ENCODE results near the gene GNG12. TPM values are rescaled to one million over a fixed set of nuclear protein-coding genes. Genes with fewer than 3 reads are reported as not detected.
A peak's percentile ranks its signal among the peaks of the same experiment; 100 is the strongest.

GNG12 gene
- total RNA-seq, 1 experiment from 2014 or later, result 4.7 TPM

- in situ Hi-C loops (cut with HindIII; ENCODE audit: low sequenced_read_pairs), result no loop called here
- no peak for DNase-seq (ENCODE audit: low spot score)
These were observed 68.6 kb downstream of the GNG12 start for GRCh38 chr1:67764633-67765032.

- no peak for DNase-seq (ENCODE audit: low spot score)
- in situ Hi-C loops (cut with HindIII; ENCODE audit: low sequenced_read_pairs), result no loop called here
These were observed 71.5 kb downstream of the GNG12 start for GRCh38 chr1:67761730-67762129.

GRCh38 chr1:67761091-67761490, 72.2 kb downstream of the GNG12 start:
- no peak for DNase-seq (ENCODE audit: low spot score)
- in situ Hi-C loops (cut with HindIII; ENCODE audit: low sequenced_read_pairs), result no loop called here

- peak; percentile 58 for DNase-seq (ENCODE audit: low spot score)
- in situ Hi-C loops (cut with HindIII; ENCODE audit: low sequenced_read_pairs), result no loop called here
These were observed 73.0 kb downstream of the GNG12 start for GRCh38 chr1:67760030-67760821.

GRCh38 chr1:67759692-67760029, 73.6 kb downstream of the GNG12 start:
- in situ Hi-C loops (cut with HindIII; ENCODE audit: low sequenced_read_pairs), result no loop called here
- DNase-seq (ENCODE audit: low spot score), result no peak

- no peak for DNase-seq (ENCODE audit: low spot score)
- in situ Hi-C loops (cut with HindIII; ENCODE audit: low sequenced_read_pairs), result no loop called here
These were observed 74.2 kb downstream of the GNG12 start for GRCh38 chr1:67759066-67759465.

- no peak for DNase-seq (ENCODE audit: low spot score)
- in situ Hi-C loops (cut with HindIII; ENCODE audit: low sequenced_read_pairs), result no loop called here
These were observed 77.6 kb downstream of the GNG12 start for GRCh38 chr1:67755619-67756018.

GRCh38 chr1:67755160-67755559, 78.1 kb downstream of the GNG12 start:
- no peak for DNase-seq (ENCODE audit: low spot score)
- in situ Hi-C loops (cut with HindIII; ENCODE audit: low sequenced_read_pairs), result no loop called here

GRCh38 chr1:67754526-67754920, 78.7 kb downstream of the GNG12 start:
- in situ Hi-C loops (cut with HindIII; ENCODE audit: low sequenced_read_pairs), result no loop called here
- DNase-seq (ENCODE audit: low spot score), result no peak

- DNase-seq (ENCODE audit: low spot score), result no peak
- in situ Hi-C loops (cut with HindIII; ENCODE audit: low sequenced_read_pairs), result no loop called here
These were observed 79.3 kb downstream of the GNG12 start for GRCh38 chr1:67753776-67754525.

- in situ Hi-C loops (cut with HindIII; ENCODE audit: low sequenced_read_pairs), result no loop called here
- DNase-seq (ENCODE audit: low spot score), result no peak
These were observed 81.0 kb downstream of the GNG12 start for GRCh38 chr1:67752306-67752705.

- no peak for DNase-seq (ENCODE audit: low spot score)
- in situ Hi-C loops (cut with HindIII; ENCODE audit: low sequenced_read_pairs), result no loop called here
These were observed 82.6 kb downstream of the GNG12 start for GRCh38 chr1:67750691-67751054.

GRCh38 chr1:67749844-67750690, 83.2 kb downstream of the GNG12 start:
- no peak for DNase-seq (ENCODE audit: low spot score)
- in situ Hi-C loops (cut with HindIII; ENCODE audit: low sequenced_read_pairs), result no loop called here

- no peak for DNase-seq (ENCODE audit: low spot score)
- in situ Hi-C loops (cut with HindIII; ENCODE audit: low sequenced_read_pairs), result no loop called here
These were observed 83.9 kb downstream of the GNG12 start for GRCh38 chr1:67749263-67749843.

- DNase-seq (ENCODE audit: low spot score), result no peak
- in situ Hi-C loops (cut with HindIII; ENCODE audit: low sequenced_read_pairs), result no loop called here
These were observed 84.6 kb downstream of the GNG12 start for GRCh38 chr1:67748630-67749029.

- in situ Hi-C loops (cut with HindIII; ENCODE audit: low sequenced_read_pairs), result no loop called here
- DNase-seq (ENCODE audit: low spot score), result no peak
These were observed 85.4 kb downstream of the GNG12 start for GRCh38 chr1:67747671-67748546.

GRCh38 chr1:67745875-67746698, 87.2 kb downstream of the GNG12 start:
- in situ Hi-C loops (cut with HindIII; ENCODE audit: low sequenced_read_pairs), result no loop called here
- DNase-seq (ENCODE audit: low spot score), result no peak

All from G401 (cell line).